ENCODE results near the gene TRIM45.

GRCh38 chr1:117079737-117080136 is 41.8 kb downstream of the TRIM45 start:
- TF ChIP-seq CTCF (IDR thresholded peaks at IDR 0.05) (no peak), EZH2 (IDR thresholded peaks at IDR 0.05; ENCODE audit: borderline replicate concordance, insufficient read depth, low read depth, low read length, poor library complexity, severe bottlenecking) (no peak)
